Measurements from ENCODE around the gene CGGBP1.

DNA sequence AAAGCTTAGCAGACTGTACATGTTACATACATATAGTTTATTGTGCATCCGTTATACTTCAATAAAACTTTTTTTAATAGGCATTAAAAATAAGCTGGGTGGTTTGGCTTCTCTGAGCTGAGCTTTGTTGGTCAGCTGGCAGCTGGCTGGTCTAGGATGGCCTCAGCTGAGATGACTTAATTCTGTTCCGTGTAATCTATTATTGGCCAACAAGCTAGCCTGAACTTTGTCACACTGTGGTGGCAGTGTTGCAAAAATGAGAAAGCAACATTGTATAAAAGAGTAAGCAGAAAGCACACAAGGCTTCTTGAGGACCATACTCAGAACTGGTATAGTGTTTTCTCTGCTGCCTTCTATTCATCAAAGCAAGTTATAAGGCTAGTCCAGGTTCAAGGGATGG lies 45.2 kb downstream of the CGGBP1 start:
- TF ChIP-seq, protein P1, sequence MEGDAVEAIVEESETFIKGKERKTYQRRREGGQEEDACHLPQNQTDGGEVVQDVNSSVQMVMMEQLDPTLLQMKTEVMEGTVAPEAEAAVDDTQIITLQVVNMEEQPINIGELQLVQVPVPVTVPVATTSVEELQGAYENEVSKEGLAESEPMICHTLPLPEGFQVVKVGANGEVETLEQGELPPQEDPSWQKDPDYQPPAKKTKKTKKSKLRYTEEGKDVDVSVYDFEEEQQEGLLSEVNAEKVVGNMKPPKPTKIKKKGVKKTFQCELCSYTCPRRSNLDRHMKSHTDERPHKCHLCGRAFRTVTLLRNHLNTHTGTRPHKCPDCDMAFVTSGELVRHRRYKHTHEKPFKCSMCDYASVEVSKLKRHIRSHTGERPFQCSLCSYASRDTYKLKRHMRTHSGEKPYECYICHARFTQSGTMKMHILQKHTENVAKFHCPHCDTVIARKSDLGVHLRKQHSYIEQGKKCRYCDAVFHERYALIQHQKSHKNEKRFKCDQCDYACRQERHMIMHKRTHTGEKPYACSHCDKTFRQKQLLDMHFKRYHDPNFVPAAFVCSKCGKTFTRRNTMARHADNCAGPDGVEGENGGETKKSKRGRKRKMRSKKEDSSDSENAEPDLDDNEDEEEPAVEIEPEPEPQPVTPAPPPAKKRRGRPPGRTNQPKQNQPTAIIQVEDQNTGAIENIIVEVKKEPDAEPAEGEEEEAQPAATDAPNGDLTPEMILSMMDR (IDR thresholded peaks at IDR 0.05) = no peak
- no peak for TF ChIP-seq POLR2A (IDR thresholded peaks at IDR 0.05)
